HepG2 (cell line): ENCODE results near the gene AUP1. TPM values are rescaled to one million over a fixed set of nuclear protein-coding genes. Genes with fewer than 3 reads are reported as not detected.

Source experiments
- ARID4A ChIP-seq: sonication (generic); formaldehyde crosslinking; IDR thresholded peaks from 2 replicates; pipeline ENCODE4 v1.5.0; 2020; ENCODE audit warnings: mild to moderate bottlenecking, missing genetic modification reagents, borderline replicate concordance
- ARNT2 ChIP-seq: sonication (generic); formaldehyde crosslinking; IDR thresholded peaks from 2 replicates; pipeline ENCODE4 v1.8.0; 2022; ENCODE audit warnings: mild to moderate bottlenecking, low read depth, missing genetic modification reagents, moderate library complexity
- FOXC1 ChIP-seq: sonication (generic); formaldehyde crosslinking; IDR thresholded peaks from 2 replicates; pipeline ENCODE4 v1.8.0; 2022; ENCODE audit warnings: mild to moderate bottlenecking, missing genetic modification reagents, borderline replicate concordance
- HINFP ChIP-seq: sonication (generic); formaldehyde crosslinking; IDR thresholded peaks from 2 replicates; pipeline ENCODE4 v1.4.0; 2020; ENCODE audit warnings: low read depth, mild to moderate bottlenecking, missing genetic modification reagents
- KLF12 ChIP-seq: sonication (generic); formaldehyde crosslinking; IDR thresholded peaks from 2 replicates; pipeline ENCODE4 v1.4.0; 2020; ENCODE audit warnings: missing genetic modification reagents, borderline replicate concordance
- MAFF ChIP-seq: IDR thresholded peaks from 2 replicates; pipeline ENCODE4 v1.6.1; 2011; ENCODE audit warnings: low read depth, low read length, improper control_type of control experiment
- MYPOP ChIP-seq: sonication (generic); formaldehyde crosslinking; IDR thresholded peaks from 2 replicates; pipeline ENCODE4 v1.8.1; 2023; ENCODE audit warnings: mild to moderate bottlenecking, moderate library complexity, missing genetic modification reagents
- PLRG1 ChIP-seq: fragments of 450-650 bp; conservative IDR thresholded peaks from 2 replicates; pipeline ENCODE4 v1.6.1; 2016
- PLSCR1 ChIP-seq: sonication (generic); formaldehyde crosslinking; IDR thresholded peaks from 2 replicates; pipeline ENCODE4 v1.5.0; 2020; ENCODE audit warnings: missing genetic modification reagents, mild to moderate bottlenecking, borderline replicate concordance
- PTBP1 ChIP-seq: fragments of 200-400 bp; formaldehyde crosslinking; IDR thresholded peaks from 2 replicates; pipeline ENCODE4 v1.6.1; 2018; ENCODE audit warnings: low read length, low read depth; ENCODE audit not compliant: poor library complexity, severe bottlenecking
- SKI ChIP-seq: fragments of 450-650 bp; IDR thresholded peaks from one replicate; pipeline ENCODE4 v1.6.1; 2018; ENCODE audit warnings: mild to moderate bottlenecking; ENCODE audit not compliant: partially characterized antibody
- TGIF2 ChIP-seq: IDR thresholded peaks from 2 replicates; pipeline ENCODE4 v1.6.1; 2016; ENCODE audit warnings: control low read depth, missing compliant biosample characterization
- USF2 ChIP-seq, 2 experiments: sonication (generic) in 1 of 2; formaldehyde crosslinking in 1 of 2; IDR thresholded peaks; 2 replicates each; pipeline versions ENCODE4 v1.5.1 to v1.6.1; 2011 to 2020; ENCODE audit warnings: borderline replicate concordance in 1 of 2, low read depth in 1 of 2, low read length in 1 of 2, mild to moderate bottlenecking in 1 of 2, missing genetic modification reagents in 1 of 2, moderate library complexity in 1 of 2
- ZFP1 ChIP-seq: IDR thresholded peaks from 2 replicates; pipeline ENCODE4 v1.6.1; 2016
- ZNF121 ChIP-seq: sonication (generic); formaldehyde crosslinking; IDR thresholded peaks from 2 replicates; pipeline ENCODE4 v1.5.0; 2020; ENCODE audit warnings: mild to moderate bottlenecking, missing genetic modification reagents
- ZNF567 ChIP-seq: sonication (generic); formaldehyde crosslinking; IDR thresholded peaks from 2 replicates; pipeline ENCODE4 v1.8.1; 2023; ENCODE audit warnings: mild to moderate bottlenecking, missing genetic modification reagents, borderline replicate concordance
- ZNF772 ChIP-seq: sonication (generic); formaldehyde crosslinking; IDR thresholded peaks from 2 replicates; pipeline ENCODE4 v1.5.0; 2020; ENCODE audit warnings: mild to moderate bottlenecking, missing genetic modification reagents
- polyA plus RNA-seq, 8 experiments: library from polyadenylated mRNA; depleted of rRNA in 3 of 8; stranded (reverse) in 7 of 8; unstranded in 1 of 8; fragments of >200 nt; fragmentation: Illumina TruSeq in 4 of 8; extraction: Trizol in 4 of 8; gene quantifications; 2 replicates each; pipeline versions ENCODE4 v1.2.1 to v1.2.3, GENCODE V29; 2011 to 2016; ENCODE audit warnings: low read depth in 4 of 8, missing spikeins in 1 of 8, mixed read lengths in 1 of 8; ENCODE audit not compliant: insufficient read depth in 1 of 8
- total RNA-seq, 5 experiments: library from RNA; depleted of rRNA; stranded (reverse); fragments of >200 nt; fragmentation: Illumina TruSeq; extraction: Trizol; gene quantifications; 2 replicates each; pipeline ENCODE4 v1.2.3, GENCODE V29; 2016; ENCODE audit warnings: low read depth in 1 of 5

AUP1 gene
- total and polyA plus RNA-seq, 2 of the 13 experiments (the other 11 are each of a cell fraction or from before 2014, with no cell fraction given): 174 to 267 TPM

GRCh38 chr2:74529357-74530238 lies at the start of gene AUP1, which contains the start of gene HTRA2 (continued):
- TF ChIP-seq FOXC1 (CRISPR knock-in tag) (peak; percentile 18; the same call in 1 of the 2 replicates), TGIF2 (CRISPR knock-in tag) (peak; percentile 51; the same call in 1 of the 2 replicates), MAFF (no peak), ZNF567 (no peak), USF2 (IDR thresholded peaks at IDR 0.05; ENCODE audit: low read depth, low read length) (no peak), USF2 (CRISPR knock-in tag; IDR thresholded peaks at IDR 0.05; ENCODE audit: borderline replicate concordance) (no peak), ZNF121 (CRISPR knock-in tag) (peak; percentile 33; the same call in 1 of the 2 replicates), ARNT2 (CRISPR knock-in tag) (peak; percentile 68), ZNF772 (peak; percentile 90), MYPOP (CRISPR knock-in tag) (no peak; the same call in 1 of the 2 replicates), ARID4A (CRISPR knock-in tag) (peak; percentile 98), SKI (peak; percentile 76), PLRG1 (no peak), PLSCR1 (CRISPR knock-in tag) (no peak), PTBP1 (no peak), ZFP1 (CRISPR knock-in tag) (no peak; the same call in 1 of the 2 replicates), HINFP (CRISPR knock-in tag) (peak; percentile 22), KLF12 (CRISPR knock-in tag) (peak; percentile 97; the same call in 1 of the 2 replicates)
